ENCODE measurements around the gene ORC2. TPM values are rescaled to one million over a fixed set of nuclear protein-coding genes. Genes with fewer than 3 reads are reported as not detected.

The ORC2 gene
- polyA plus RNA-seq, 3 donors: 3.1 to 5.4 (median 3.9) TPM

GRCh38 chr2:200905618-200906296 lies 57.7 kb downstream of the ORC2 start:
- Histone ChIP-seq H3K4me2 (replicated peaks; ENCODE audit: extremely low read depth, low read length, poor library complexity, severe bottlenecking) (no peak overlapping the region), H2AFZ (ENCODE audit: insufficient read depth, low read depth, low read length, poor library complexity, severe bottlenecking) (no peak overlapping the region), H3K4me3 (replicated peaks in 1 of 3; ENCODE audit: low read depth in 2 of 3, low read length in 3 of 3) (no peak overlapping the region), H3K9me3 (replicated peaks in 1 of 2; ENCODE audit: control insufficient read depth in 1 of 2, insufficient read depth in 1 of 2, low read length in 2 of 2) (no peaks in the 10 kb centered on the region), H3K27me3 (ENCODE audit: control insufficient read depth in 2 of 2, insufficient read depth in 2 of 2, low read length in 2 of 2) (no peaks in the 10 kb centered on the region), H3K36me3 (replicated peaks in 1 of 2; ENCODE audit: control insufficient read depth in 1 of 2, insufficient read depth in 2 of 2, low read length in 2 of 2) (peaks cover 24 to 58% of the 10 kb centered on the region in 2 donors), H3K79me2 (ENCODE audit: insufficient read depth, low read length) (no peaks in the 10 kb centered on the region), H3K27ac (ENCODE audit: low read depth in 1 of 2, low read length in 2 of 2) (no peak overlapping the region), H4K20me1 (ENCODE audit: insufficient read depth, low read length) (no peaks in the 10 kb centered on the region), H3K4me1 (ENCODE audit: control insufficient read depth in 1 of 2, insufficient read depth in 2 of 2, low read length in 2 of 2) (peaks cover 8 to 11% of the 10 kb centered on the region in 2 donors), H3K9ac (ENCODE audit: insufficient read depth, low read length, poor library complexity, severe bottlenecking) (no peak overlapping the region)
- peak overlapping the region in 2 of 7 donors; percentile 57 to 63 for H3K27ac Mint-ChIP-seq
- no CpG with 5 or more reads among the region's 2 CpGs for WGBS (ENCODE audit: insufficient coverage)
- peaks cover 26 to 50% of the 10 kb centered on the region in 2 donors for H3K36me3 Mint-ChIP-seq
- DNase-seq: peak; percentile 37 to 60 (median 48)
- peak; percentile 78 for TF ChIP-seq CTCF (IDR thresholded peaks at IDR 0.05)
- H3K4me1 Mint-ChIP-seq: peaks cover 13% of the 10 kb centered on the region
- no peak overlapping the region for H3K4me3 Mint-ChIP-seq
- intact Hi-C loops (cut with micrococcal nuclease): loop anchor here (5.0 to 10.0 kb wide), 2 partner anchors 162 to 169 kb away; partner anchors contain the start of genes HYCC2 (in 1 of the 2) and NDUFB3 (in 1 of the 2)
- H3K9me3 Mint-ChIP-seq: no peaks in the 10 kb centered on the region
- no peaks in the 10 kb centered on the region for H3K27me3 Mint-ChIP-seq (ENCODE audit: low read depth in 3 of 3)

GRCh38 chr2:200901459-200902072 lies 61.9 kb downstream of the ORC2 start:
- intact Hi-C loops (cut with micrococcal nuclease): loop anchor here (5.0 to 10.0 kb wide), 2 partner anchors 173 to 276 kb away; partner anchors contain the start of genes HYCC2 (in 1 of the 2) and NDUFB3 (in 1 of the 2)
- Mint-ChIP-seq H3K27me3 (ENCODE audit: low read depth in 3 of 3) (no peaks in the 10 kb centered on the region), H3K27ac (peak overlapping the region in 5 of 7 donors; percentile 7 to 88 (median 47)), H3K9me3 (no peaks in the 10 kb centered on the region), H3K4me3 (no peak overlapping the region), H3K4me1 (peaks cover 13% of the 10 kb centered on the region), H3K36me3 (peaks cover 40 to 52% of the 10 kb centered on the region in 2 donors)
- Histone ChIP-seq H4K20me1 (ENCODE audit: insufficient read depth, low read length) (no peaks in the 10 kb centered on the region), H3K9me3 (replicated peaks in 1 of 2; ENCODE audit: control insufficient read depth in 1 of 2, insufficient read depth in 1 of 2, low read length in 2 of 2) (no peaks in the 10 kb centered on the region), H2AFZ (ENCODE audit: insufficient read depth, low read depth, low read length, poor library complexity, severe bottlenecking) (no peak overlapping the region), H3K4me3 (replicated peaks in 1 of 3; ENCODE audit: low read depth in 2 of 3, low read length in 3 of 3) (no peak overlapping the region), H3K9ac (ENCODE audit: insufficient read depth, low read length, poor library complexity, severe bottlenecking) (no peak overlapping the region), H3K27me3 (ENCODE audit: control insufficient read depth in 2 of 2, insufficient read depth in 2 of 2, low read length in 2 of 2) (no peaks in the 10 kb centered on the region), H3K27ac (ENCODE audit: low read depth in 1 of 2, low read length in 2 of 2) (no peak overlapping the region), H3K4me1 (ENCODE audit: control insufficient read depth in 1 of 2, insufficient read depth in 2 of 2, low read length in 2 of 2) (peaks cover 8 to 11% of the 10 kb centered on the region in 2 donors), H3K36me3 (replicated peaks in 1 of 2; ENCODE audit: control insufficient read depth in 1 of 2, insufficient read depth in 2 of 2, low read length in 2 of 2) (peaks cover 42 to 66% of the 10 kb centered on the region in 2 donors), H3K79me2 (ENCODE audit: insufficient read depth, low read length) (no peaks in the 10 kb centered on the region), H3K4me2 (replicated peaks; ENCODE audit: extremely low read depth, low read length, poor library complexity, severe bottlenecking) (no peak overlapping the region)
- peak; percentile 88 for TF ChIP-seq CTCF (IDR thresholded peaks at IDR 0.05)
- no CpG with 5 or more reads among the region's 4 CpGs for WGBS (ENCODE audit: insufficient coverage)
- peak; percentile 75 to 79 (median 76) for DNase-seq
